HG03575 (cell line): Measurements from ENCODE around the gene ACP5.
"Not testable (repeated sequence)": the region's sequence is repeated elsewhere in the genome, so short reads cannot be mapped to it uniquely, and the experiment has no call there.

Experiments
- ATAC-seq: cut with Tn5 transposase; IDR thresholded peaks from one replicate; pipeline ENCODE4 v1.9.1; 2021; ENCODE audit not compliant: unreplicated experiment, insufficient number of reproducible peaks, low FRiP score; ENCODE audit errors: extremely low read depth

Gene ACP5

GRCh38 chr19:11586331-11586730, 8.9 kb upstream of the ACP5 start:
- ATAC-seq = no peak

GRCh38 chr19:11581740-11582139, 4.3 kb upstream of the ACP5 start:
- peak; percentile 70 for ATAC-seq

GRCh38 chr19:11580116-11580515, 2.7 kb upstream of the ACP5 start:
- no peak for ATAC-seq

- no peak for ATAC-seq
Measured at GRCh38 chr19:11578258-11579142, 1.1 kb upstream of the ACP5 start.

GRCh38 chr19:11576227-11576626, 1.2 kb downstream of the ACP5 start:
- no peak for ATAC-seq

GRCh38 chr19:11574689-11575088, 2.8 kb downstream of the ACP5 start:
- no peak for ATAC-seq

- not testable (repeated sequence) for ATAC-seq
Measured at GRCh38 chr19:11573763-11574162, 3.7 kb downstream of the ACP5 start.

- ATAC-seq = not testable (repeated sequence)
Measured at GRCh38 chr19:11573354-11573753, 4.1 kb downstream of the ACP5 start.

- no peak for ATAC-seq
Measured at GRCh38 chr19:11570039-11570462, 7.4 kb downstream of the ACP5 start.

GRCh38 chr19:11566164-11566563, 11.3 kb downstream of the ACP5 start:
- no peak for ATAC-seq

GRCh38 chr19:11565649-11565980, 11.8 kb downstream of the ACP5 start:
- ATAC-seq = not testable (repeated sequence)

- ATAC-seq = not testable (repeated sequence)
Measured at GRCh38 chr19:11564082-11564807, 13.2 kb downstream of the ACP5 start.

- ATAC-seq = no peak
Measured at GRCh38 chr19:11563532-11563931, 13.9 kb downstream of the ACP5 start.

GRCh38 chr19:11560404-11561051, 16.9 kb downstream of the ACP5 start:
- no peak for ATAC-seq

- ATAC-seq = no peak
Measured at GRCh38 chr19:11558881-11559828, 18.3 kb downstream of the ACP5 start, which contains the start of gene ELOF1. Gene ELOF1, minus strand, starts transcription at chr19:11559230. Its CDS starts 4,883 bp downstream, at chr19:11554347.

GRCh38 chr19:11556634-11557420, 20.6 kb downstream of the ACP5 start:
- ATAC-seq = no peak

- ATAC-seq = no peak
Measured at GRCh38 chr19:11555246-11555645, 22.2 kb downstream of the ACP5 start.

GRCh38 chr19:11554160-11554559, 23.3 kb downstream of the ACP5 start:
- no peak for ATAC-seq
